Stimulated activated CD4-positive, alpha-beta T cell treated with anti-CD3 and anti-CD28 coated beads, Interleukin-1b, Interleukin-23, amount 100 ng/mL, for 24 hours (primary cell): ENCODE measurements around the gene NCOR2.

Experiments used
- DNase-seq, 4 experiments: peaks; one replicate each; pipeline ENCODE4 v3.0.0-alpha.2; 2020; ENCODE audit warnings: low read depth in 4 of 4, low spot score in 1 of 4

NCOR2 gene

GRCh38 chr12:124529565-124530276 lies 37.7 kb downstream of the NCOR2 start:
- DNase-seq, result no peak

- DNase-seq, result no peak
These were observed 39.4 kb downstream of the NCOR2 start for GRCh38 chr12:124527861-124528561.

GRCh38 chr12:124525927-124526692 lies 41.3 kb downstream of the NCOR2 start:
- no peak for DNase-seq

- DNase-seq, result no peak
These were observed 42.0 kb downstream of the NCOR2 start for GRCh38 chr12:124525455-124525854.

- no peak for DNase-seq
These were observed 43.0 kb downstream of the NCOR2 start for GRCh38 chr12:124524231-124524925.

- no peak for DNase-seq
These were observed 44.3 kb downstream of the NCOR2 start for GRCh38 chr12:124523071-124523470.

GRCh38 chr12:124520907-124521306 lies 46.5 kb downstream of the NCOR2 start:
- DNase-seq, result no peak

- DNase-seq, result no peak
These were observed 47.1 kb downstream of the NCOR2 start for GRCh38 chr12:124520265-124520701.

GRCh38 chr12:124519746-124520145 lies 47.7 kb downstream of the NCOR2 start:
- no peak for DNase-seq

GRCh38 chr12:124518051-124518932 lies 49.1 kb downstream of the NCOR2 start:
- DNase-seq, result no peak
